GM12864 (cell line): ENCODE measurements around the gene CDK5RAP3.

Source experiments
- DNase-seq: peaks from one replicate; pipeline ENCODE4 v3.0.0-alpha.2; 2011; ENCODE audit warnings: low read depth
- H3K4me3 ChIP-seq: 2 replicates; pipeline ENCODE4 v1.5.1; 2011; ENCODE audit warnings: mild to moderate bottlenecking, low read depth, low read length, control low read depth
- CTCF ChIP-seq: IDR thresholded peaks from 2 replicates; pipeline ENCODE4 v1.5.1; 2011; ENCODE audit warnings: low read depth, mild to moderate bottlenecking, moderate library complexity, low read length, control low read depth, inconsistent platforms; ENCODE audit errors: missing control alignments

The CDK5RAP3 gene

GRCh38 chr17:47942568-47942967, 28.3 kb upstream of the CDK5RAP3 start:
- TF ChIP-seq CTCF = no peak
- DNase-seq = no peak
- peak overlapping the region; percentile 74 for H3K4me3 ChIP-seq

GRCh38 chr17:47945080-47945479, 25.8 kb upstream of the CDK5RAP3 start:
- TF ChIP-seq CTCF = no peak
- DNase-seq = no peak
- no peak overlapping the region for H3K4me3 ChIP-seq

GRCh38 chr17:47945529-47946508, 25.1 kb upstream of the CDK5RAP3 start:
- TF ChIP-seq CTCF = no peak
- DNase-seq = no peak
- H3K4me3 ChIP-seq = no peak overlapping the region

GRCh38 chr17:47946516-47946915, 24.4 kb upstream of the CDK5RAP3 start:
- TF ChIP-seq CTCF = no peak
- DNase-seq = no peak
- no peak overlapping the region for H3K4me3 ChIP-seq

GRCh38 chr17:47946929-47947397, 23.9 kb upstream of the CDK5RAP3 start:
- H3K4me3 ChIP-seq = no peak overlapping the region
- no peak for DNase-seq
- peak; percentile 82 for TF ChIP-seq CTCF

- no peak for DNase-seq
- H3K4me3 ChIP-seq = no peak overlapping the region
- TF ChIP-seq CTCF = no peak
These were observed 22.2 kb upstream of the CDK5RAP3 start for GRCh38 chr17:47948706-47949196.
